SK-N-SH (cell line): ENCODE measurements around the gene SH2B3. TPM values are rescaled to one million over a fixed set of nuclear protein-coding genes. Genes with fewer than 3 reads are reported as not detected.

ENCODE experiments used
- CTCF ChIA-PET: fragments of 300-600, 350-600 bp; formaldehyde crosslinking; extraction: SDS; loops from one replicate; lab custom pipeline; 2021; lab: Yijun Ruan, JAX
- POLR2A ChIA-PET: fragments of 350-600 bp; sonication (Branson Sonifier 250); formaldehyde crosslinking; extraction: SDS; loops from one replicate; lab custom pipeline; 2020; ENCODE audit warnings: antibody characterized with exemption, inconsistent platforms; lab: Yijun Ruan, JAX
- DNase-seq: peaks from one replicate; pipeline ENCODE4 v3.0.0; 2012
- H2AFZ ChIP-seq: fragments of 200-600 bp; sonication (generic); 2 replicates; pipeline ENCODE4 v1.8.1; 2016; ENCODE audit warnings: antibody characterized with exemption, mild to moderate bottlenecking, low read depth
- H3F3A ChIP-seq: fragments of 200-600 bp; sonication (generic); replicated peaks from 2 replicates; pipeline ENCODE3; 2016; ENCODE audit warnings: antibody characterized with exemption, mild to moderate bottlenecking; ENCODE audit not compliant: insufficient read depth
- H3K27ac ChIP-seq, 2 experiments: fragments of 200-500 bp in 1 of 2; fragments of 200-600 bp in 1 of 2; sonication (Bioruptor generic) in 1 of 2; sonication (generic), shearing (Covaris generic) in 1 of 2; 2 replicates each; pipeline versions ENCODE4 v1.5.1 to v1.6.1; 2014 to 2016; ENCODE audit warnings: low read depth in 2 of 2, inconsistent platforms in 1 of 2, low read length in 1 of 2, mild to moderate bottlenecking in 1 of 2, mixed read lengths in 1 of 2
- H3K27me3 ChIP-seq: fragments of 200-600 bp; sonication (generic), shearing (Covaris generic); 2 replicates; pipeline ENCODE4 v1.6.1; 2016; ENCODE audit warnings: mixed run types; ENCODE audit not compliant: insufficient read depth
- H3K36me3 ChIP-seq, 2 experiments: fragments of 200-500 bp in 1 of 2; fragments of 200-600 bp in 1 of 2; sonication (Bioruptor generic) in 1 of 2; sonication (generic) in 1 of 2; replicated peaks in 1 of 2; 2 replicates each; pipeline versions ENCODE3 to v1.5.1; 2014 to 2016; ENCODE audit warnings: low read length in 1 of 2, mild to moderate bottlenecking in 1 of 2; ENCODE audit not compliant: insufficient read depth in 2 of 2, control insufficient read depth in 1 of 2
- H3K4me1 ChIP-seq, 2 experiments: fragments of 200-500 bp in 1 of 2; fragments of 200-600 bp in 1 of 2; sonication (Bioruptor generic) in 1 of 2; sonication (generic), shearing (Covaris generic) in 1 of 2; 2 replicates each; pipeline versions ENCODE4 v1.5.1 to v1.6.1; 2014 to 2016; ENCODE audit warnings: low read depth in 1 of 2, low read length in 1 of 2, mixed run types in 1 of 2; ENCODE audit not compliant: insufficient read depth in 2 of 2, control insufficient read depth in 1 of 2
- H3K4me2 ChIP-seq: fragments of 200-600 bp; sonication (generic), shearing (Covaris generic); 2 replicates; pipeline ENCODE4 v1.6.1; 2017; ENCODE audit warnings: mixed run types
- H3K4me3 ChIP-seq, 2 experiments: fragments of 200-500 bp in 1 of 2; fragments of 200-600 bp in 1 of 2; sonication (Bioruptor generic) in 1 of 2; sonication (generic), shearing (Covaris generic) in 1 of 2; 2 replicates each; pipeline versions ENCODE4 v1.5.1 to v1.8.1; 2014 to 2016; ENCODE audit warnings: low read depth in 2 of 2, inconsistent platforms in 1 of 2, low read length in 1 of 2, mild to moderate bottlenecking in 1 of 2, mixed read lengths in 1 of 2, moderate library complexity in 1 of 2
- H3K79me2 ChIP-seq: fragments of 200-600 bp; sonication (generic); 2 replicates; pipeline ENCODE4 v1.8.1; 2017; ENCODE audit warnings: mild to moderate bottlenecking; ENCODE audit not compliant: insufficient read depth
- H3K9ac ChIP-seq: fragments of 200-600 bp; sonication (generic); 2 replicates; pipeline ENCODE4 v1.6.1; 2017; ENCODE audit warnings: mixed run types
- H3K9me2 ChIP-seq: fragments of 200-600 bp; sonication (generic); 2 replicates; pipeline ENCODE4 v1.6.1; 2017; ENCODE audit warnings: mixed run types
- H3K9me3 ChIP-seq: fragments of 200-600 bp; sonication (generic); 2 replicates; pipeline ENCODE4 v1.6.1; 2017; ENCODE audit warnings: mixed run types, mild to moderate bottlenecking, moderate library complexity
- H4K20me1 ChIP-seq: fragments of 200-600 bp; sonication (generic); 2 replicates; pipeline ENCODE4 v1.6.1; 2017; ENCODE audit warnings: mild to moderate bottlenecking, mixed run types; ENCODE audit not compliant: insufficient read depth
- CTCF ChIP-seq: fragments of 200-600 bp; sonication (generic); IDR thresholded peaks from 2 replicates; pipeline ENCODE4 v1.6.1; 2017; ENCODE audit warnings: antibody characterized with exemption, mild to moderate bottlenecking, moderate library complexity
- EP300 ChIP-seq, 2 experiments: IDR thresholded peaks; 2 replicates each; pipeline versions ENCODE4 v1.4.0 to v1.6.1; 2012; ENCODE audit warnings: borderline replicate concordance in 1 of 2, low read depth in 1 of 2, low read length in 1 of 2
- FOXJ3 ChIP-seq: sonication (generic); formaldehyde crosslinking; IDR thresholded peaks from 2 replicates; pipeline ENCODE4 v1.5.1; 2020; ENCODE audit warnings: mild to moderate bottlenecking, missing genetic modification reagents
- FOXM1 ChIP-seq: IDR thresholded peaks from 2 replicates; pipeline ENCODE4 v1.4.0; 2012; ENCODE audit warnings: low read depth, mild to moderate bottlenecking
- GABPA ChIP-seq: IDR thresholded peaks from 2 replicates; pipeline ENCODE4 v1.4.0; 2012; ENCODE audit warnings: low read depth, mild to moderate bottlenecking
- GATA2 ChIP-seq: sonication (generic); formaldehyde crosslinking; IDR thresholded peaks from 2 replicates; pipeline ENCODE4 v1.5.0; 2020; ENCODE audit warnings: mild to moderate bottlenecking, missing genetic modification reagents
- JUND ChIP-seq: IDR thresholded peaks from 2 replicates; pipeline ENCODE4 v1.4.0; 2012
- POLR2AphosphoS5 ChIP-seq: IDR thresholded peaks from 2 replicates; pipeline ENCODE4 v1.6.1; 2012; ENCODE audit warnings: low read depth, low read length
- RAD21 ChIP-seq: IDR thresholded peaks from 2 replicates; pipeline ENCODE4 v1.6.1; 2012; ENCODE audit warnings: mild to moderate bottlenecking, low read length
- REST ChIP-seq: IDR thresholded peaks from 2 replicates; pipeline ENCODE4 v1.6.1; 2012; ENCODE audit warnings: mild to moderate bottlenecking, low read depth, low read length, moderate library complexity
- RXRA ChIP-seq: IDR thresholded peaks from 2 replicates; pipeline ENCODE4 v1.4.0; 2012; ENCODE audit warnings: low read depth, mild to moderate bottlenecking, borderline replicate concordance
- USF2 ChIP-seq: fragments of 150-350 bp; IDR thresholded peaks from 2 replicates; pipeline ENCODE4 v1.6.1; 2017; ENCODE audit warnings: antibody characterized with exemption, low read length, low read depth, borderline replicate concordance
- WGBS: methylation state at CpG from one replicate; pipeline ENCODE4 v1.1.6; 2017; ENCODE audit warnings: low lambda C conversion rate; 5-methylcytosine and 5-hydroxymethylcytosine counted together
- polyA plus RNA-seq, 3 experiments: library from polyadenylated mRNA; depleted of rRNA; stranded (reverse); fragments of >200 nt; gene quantifications; 2 replicates each; pipeline ENCODE4 v1.2.3, GENCODE V29; 2012

SH2B3 gene
- polyA plus RNA-seq, 1 of the 3 experiments (the other 2 are of a cell fraction), result 15.6 TPM

GRCh38 chr12:111430433-111431353 lies 25.0 kb downstream of the SH2B3 start:
- no peak for TF ChIP-seq FOXM1
- no peak for TF ChIP-seq USF2
- TF ChIP-seq EP300 (IDR thresholded peaks at IDR 0.05; ENCODE audit: borderline replicate concordance in 1 of 2, low read depth in 1 of 2, low read length in 1 of 2), result no peak
- no peak for TF ChIP-seq CTCF
- no peak for TF ChIP-seq RXRA
- TF ChIP-seq FOXJ3 (CRISPR knock-in tag), result no peak
- TF ChIP-seq POLR2AphosphoS5, result no peak
- no peak for TF ChIP-seq JUND
- TF ChIP-seq GATA2 (CRISPR knock-in tag), result no peak
- H3K79me2 ChIP-seq, result peaks cover 98% of the 10 kb centered on the region
- H3K4me2 ChIP-seq, result 0 out of 2 replicates have a peak overlapping the region, but pooled peaks have one; percentile 21

GRCh38 chr12:111431772-111432171 lies 26.0 kb downstream of the SH2B3 start:
- Histone ChIP-seq H3K27me3 (no peaks in the 10 kb centered on the region), H3K36me3 (peaks cover 0 to 9% of the 10 kb centered on the region in 2 experiments), H3F3A (peaks cover 18% of the 10 kb centered on the region), H4K20me1 (peaks cover 94% of the 10 kb centered on the region), H3K4me1 (peaks cover 31 to 41% of the 10 kb centered on the region in 2 experiments), H3K9me2 (no peaks in the 10 kb centered on the region), H3K27ac (peak overlapping the region in 1 of 2 experiments; percentile 2; a peak in 1 of 4 replicates), H3K4me3 (no peak overlapping the region), H3K9me3 (no peaks in the 10 kb centered on the region), H3K9ac (no peak overlapping the region), H3K4me2 (no peak overlapping the region), H2AFZ (no peak overlapping the region), H3K79me2 (peaks cover 98% of the 10 kb centered on the region)
- CTCF ChIA-PET, result interaction anchor here (1.2 to 4.5 kb wide), 3 partner anchors 10 to 35 kb away, joined by 3 to 23 read pairs (median 3); no protein-coding TSS in a partner anchor
- WGBS, result 97% methylated on average over 6 of the region's 6 CpGs
- TF ChIP-seq REST (no peak), RAD21 (no peak), FOXM1 (no peak), GABPA (no peak)
- POLR2A ChIA-PET, result no interaction called here
- DNase-seq, result no peak

More at GRCh38 chr12:111430433-111431353, 25.0 kb downstream of the SH2B3 start:
- Histone ChIP-seq H3K36me3 (peaks cover 0 to 9% of the 10 kb centered on the region in 2 experiments), H3K9me3 (no peaks in the 10 kb centered on the region), H3K4me3 (no peak overlapping the region), H3F3A (peaks cover 18% of the 10 kb centered on the region), H4K20me1 (peaks cover 94% of the 10 kb centered on the region), H3K27me3 (no peaks in the 10 kb centered on the region), H2AFZ (no peak overlapping the region), H3K4me1 (peaks cover 21 to 37% of the 10 kb centered on the region in 2 experiments), H3K9ac (no peak overlapping the region), H3K9me2 (no peaks in the 10 kb centered on the region), H3K27ac (no peak overlapping the region)
- WGBS, result 72% methylated on average over 4 of the region's 17 CpGs
- CTCF ChIA-PET, result interaction anchor here (1.3 kb wide), 1 partner anchor 11 kb away, joined by 3 read pairs; no protein-coding TSS in a partner anchor
- no peak for DNase-seq
- POLR2A ChIA-PET, result interaction anchor here (0.7 kb wide), 1 partner anchor 44 kb away, joined by 3 read pairs; no protein-coding TSS in a partner anchor
